HG03520 (cell line): ENCODE data around the gene NELFA.

Experiments used
- ATAC-seq: cut with Tn5 transposase; IDR thresholded peaks from one replicate; pipeline ENCODE4 v1.9.1; 2021; ENCODE audit warnings: mild to moderate bottlenecking, moderate library complexity; ENCODE audit not compliant: unreplicated experiment

Gene NELFA

DNA sequence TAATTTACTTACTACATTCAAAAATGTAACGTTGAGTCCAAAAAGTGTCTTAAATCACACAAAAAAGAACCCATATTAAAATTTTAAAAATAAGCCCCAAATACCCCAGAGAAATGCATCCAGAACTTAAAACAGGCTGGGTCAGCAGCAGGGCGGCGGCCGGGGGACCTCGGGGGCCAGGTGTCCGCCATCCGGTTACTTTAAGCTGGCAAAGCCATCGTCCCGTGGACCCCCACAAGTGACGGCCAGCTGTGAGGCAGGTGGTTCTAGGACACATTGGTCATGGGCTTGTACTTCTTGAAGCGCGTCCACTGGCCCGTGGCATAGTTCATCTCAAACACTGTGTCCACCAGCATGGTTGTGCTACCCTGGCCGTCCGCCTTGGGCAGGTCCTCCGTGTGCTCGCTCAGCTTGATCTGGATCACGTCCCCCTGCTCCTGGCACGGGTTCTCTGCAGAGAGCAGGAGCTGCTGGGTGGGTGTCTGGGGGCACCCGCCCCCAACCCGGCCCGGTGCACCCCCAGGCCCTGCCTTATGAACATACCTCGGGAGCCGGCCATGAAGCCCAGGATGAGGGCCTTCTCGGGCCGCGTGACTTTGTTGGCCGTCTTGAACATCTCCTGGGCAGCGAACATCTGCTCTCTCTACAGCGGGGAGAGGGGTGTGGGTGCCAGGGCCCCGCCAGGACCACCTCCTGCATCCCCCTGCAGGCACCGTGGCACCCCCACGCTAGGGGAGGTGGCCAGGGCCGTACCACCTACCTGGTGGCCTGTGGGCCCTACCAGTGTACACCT, 25.5 kb downstream of the NELFA start:
- no peak for ATAC-seq

DNA sequence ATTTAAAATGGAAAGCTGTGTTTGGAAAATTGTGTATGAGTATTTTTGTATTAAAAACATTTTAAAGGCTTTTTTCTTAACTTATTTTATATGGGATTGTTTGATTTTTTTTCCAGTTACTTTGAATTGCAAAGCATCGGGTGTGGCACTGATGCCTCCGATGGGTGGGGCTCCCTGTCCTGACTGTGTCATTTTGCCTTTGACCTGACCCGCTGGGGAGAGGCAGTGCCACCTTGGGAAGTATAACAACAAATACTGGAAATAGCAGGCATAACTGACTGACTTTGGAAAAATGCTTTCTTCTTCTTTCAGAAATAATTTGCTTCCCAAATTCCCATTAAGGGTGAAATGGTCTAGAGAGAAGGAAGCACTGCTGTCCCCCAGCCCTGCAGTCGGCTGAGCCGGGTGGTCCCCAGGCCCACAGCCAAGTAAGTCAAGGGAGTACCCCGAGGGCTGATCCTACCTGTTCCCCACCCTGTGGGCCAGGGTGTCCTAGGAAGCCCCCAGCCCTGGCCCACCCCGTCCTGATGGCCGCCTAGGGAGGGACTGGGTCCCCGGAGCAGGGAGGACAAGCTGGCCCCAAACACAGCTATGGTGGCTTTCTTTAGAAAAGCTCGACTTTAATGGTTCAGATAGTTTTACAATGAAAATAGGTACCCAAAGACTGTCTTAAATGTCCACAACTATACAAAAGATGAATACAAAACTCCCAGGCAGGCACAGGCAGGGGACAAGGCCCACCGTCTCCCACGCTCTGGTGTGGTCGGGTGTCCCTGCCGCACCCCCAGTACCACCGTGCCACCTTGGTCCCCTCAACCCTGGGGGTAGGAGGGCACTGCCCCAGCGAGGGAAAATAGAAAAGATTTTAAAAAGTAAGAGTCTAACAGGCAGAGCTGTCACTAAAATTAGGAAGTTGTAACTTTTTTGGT, 26.4 kb downstream of the NELFA start:
- no peak for ATAC-seq

GRCh38 chr4:1981251-1982058, 27.3 kb downstream of the NELFA start:
- ATAC-seq = no peak

DNA sequence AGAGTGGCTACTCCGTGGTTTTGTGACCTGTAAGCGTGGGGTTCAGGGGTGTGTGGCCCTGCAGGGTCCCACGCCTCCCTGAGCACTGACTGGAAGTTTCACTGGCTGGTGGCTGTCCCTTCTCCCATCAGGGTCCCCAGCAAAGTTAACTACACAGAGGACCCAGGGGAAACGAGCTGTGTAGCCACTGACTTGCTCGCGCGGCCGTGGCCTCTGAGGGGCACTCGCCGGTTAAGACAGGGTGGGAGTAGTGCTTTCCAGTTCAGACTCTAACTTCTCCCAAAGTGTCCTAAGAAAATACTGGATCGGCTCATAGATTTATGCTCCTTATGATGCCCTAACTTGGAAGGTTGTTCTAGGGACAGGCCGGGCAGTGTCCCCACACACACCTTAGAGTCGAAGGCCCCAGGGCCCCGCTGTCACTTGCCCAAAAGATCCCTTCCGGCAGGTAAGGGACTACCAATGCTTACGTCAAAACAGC, 28.2 kb downstream of the NELFA start:
- ATAC-seq = no peak

DNA sequence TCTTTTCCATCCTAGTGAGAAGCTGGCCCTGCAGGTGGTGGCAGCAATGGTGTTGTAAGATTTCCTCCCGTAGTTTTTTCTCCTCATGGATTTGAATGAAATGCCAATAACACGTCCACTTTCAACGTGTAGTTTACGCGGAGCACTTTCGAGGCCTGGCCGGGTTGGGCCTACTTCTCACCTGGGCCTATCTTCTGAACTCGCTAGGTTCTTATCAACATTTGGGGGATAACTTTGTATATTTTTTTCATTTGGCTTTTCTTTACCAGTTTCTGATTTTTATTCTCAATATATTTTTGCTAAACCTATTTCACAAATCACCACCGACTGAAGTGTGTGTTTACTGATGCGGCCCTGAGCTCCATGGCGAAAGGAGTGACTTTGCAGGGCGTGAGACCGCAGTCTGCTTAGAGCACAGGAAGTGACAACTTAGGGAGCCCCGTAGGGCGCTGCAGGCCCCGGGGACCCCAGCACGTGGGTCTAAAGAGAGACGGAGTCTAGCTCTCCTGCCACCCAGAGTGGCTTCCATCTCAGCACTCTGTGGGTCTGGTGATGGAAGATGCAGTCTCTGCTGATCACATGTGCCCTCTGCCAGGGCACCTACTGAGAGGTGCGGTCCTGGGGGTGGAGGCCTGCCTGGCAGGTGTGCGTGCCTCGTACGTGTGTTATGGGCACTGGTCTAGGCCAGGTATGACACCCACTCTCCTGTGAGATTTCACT, 29.1 kb downstream of the NELFA start:
- no peak for ATAC-seq

DNA sequence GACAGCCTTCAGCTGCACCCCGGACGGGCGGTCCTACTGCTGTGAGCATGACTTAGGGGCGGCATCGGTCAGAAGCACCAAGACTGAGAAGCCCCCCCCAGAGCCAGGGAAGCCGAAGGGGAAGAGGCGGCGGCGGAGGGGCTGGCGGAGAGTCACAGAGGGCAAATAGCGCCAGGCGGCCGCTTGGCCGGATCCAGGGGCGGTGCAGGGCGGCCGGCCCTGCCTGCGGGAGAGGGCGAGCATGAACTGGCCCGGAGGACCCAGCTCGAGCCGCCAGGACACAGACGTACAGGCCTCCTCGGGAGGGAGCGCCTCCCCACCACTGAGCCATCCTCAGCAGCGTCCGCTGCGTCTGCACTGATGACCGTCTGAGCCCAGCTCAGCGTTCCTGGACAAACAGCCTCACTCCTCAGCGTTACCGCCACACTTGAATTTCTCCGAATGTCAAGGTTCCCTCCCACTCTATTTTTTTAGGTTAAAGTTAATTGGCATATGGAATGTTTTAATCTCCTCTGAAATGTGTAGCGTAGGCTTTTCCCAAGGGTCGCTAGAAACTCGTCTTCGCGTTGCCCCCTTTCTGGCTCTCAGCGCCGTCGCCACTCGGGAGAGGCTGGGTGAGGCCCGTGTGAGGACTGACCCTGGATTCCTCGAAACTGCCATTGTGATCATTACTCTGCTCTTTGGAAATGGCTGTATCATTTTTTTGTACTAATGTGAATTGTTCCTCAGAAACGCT, 29.9 kb downstream of the NELFA start:
- no peak for ATAC-seq

GRCh38 chr4:1978226-1978625, 30.5 kb downstream of the NELFA start:
- ATAC-seq = no peak

DNA sequence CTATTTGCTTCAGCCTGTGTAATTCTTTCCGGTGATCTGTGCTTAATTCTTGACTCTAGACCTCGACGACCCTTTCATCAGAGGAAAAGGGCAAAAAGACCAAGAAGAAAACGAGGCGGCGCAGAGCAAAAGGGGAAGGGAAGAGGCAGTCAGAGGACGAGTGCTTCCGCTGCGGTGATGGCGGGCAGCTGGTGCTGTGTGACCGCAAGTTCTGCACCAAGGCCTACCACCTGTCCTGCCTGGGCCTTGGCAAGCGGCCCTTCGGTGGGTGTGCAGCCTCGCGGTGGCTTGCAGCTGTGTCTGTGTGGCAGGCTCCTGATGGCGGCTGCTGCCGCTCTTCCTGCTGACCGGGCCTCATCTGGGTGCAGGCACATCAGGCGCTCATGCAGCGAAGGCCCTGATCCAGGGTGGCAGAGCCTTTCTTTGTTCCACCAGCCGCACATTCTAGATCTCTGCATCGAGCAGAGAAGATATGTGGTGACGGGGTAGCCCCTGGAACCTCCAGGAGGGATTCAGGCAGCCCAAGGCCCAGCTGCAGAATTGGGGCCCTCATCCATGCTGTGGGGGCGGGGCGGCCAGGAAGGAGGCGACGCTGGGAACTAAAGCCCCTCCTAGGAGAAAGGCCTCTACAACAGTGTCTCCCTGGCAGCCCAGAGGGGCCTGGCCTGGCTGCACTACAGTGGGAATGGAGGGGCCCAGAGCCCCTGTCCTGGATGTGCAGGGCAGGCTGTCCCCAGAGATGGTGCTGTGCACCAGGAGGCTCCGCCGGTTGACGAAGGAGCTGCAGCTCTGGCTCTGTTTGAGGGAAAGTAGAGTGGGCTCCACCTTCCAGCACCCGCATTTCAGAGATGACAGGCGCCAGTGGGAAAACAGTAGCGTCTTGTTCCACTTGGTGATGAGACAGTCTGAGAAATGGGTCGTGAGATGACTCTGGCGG, 32.1 kb downstream of the NELFA start:
- ATAC-seq = no peak

GRCh38 chr4:1975880-1976279, 32.9 kb downstream of the NELFA start:
- no peak for ATAC-seq

- no peak for ATAC-seq
These were observed 33.4 kb downstream of the NELFA start for GRCh38 chr4:1975391-1975801.

GRCh38 chr4:1974840-1975239, 33.9 kb downstream of the NELFA start:
- no peak for ATAC-seq

- no peak for ATAC-seq
These were observed 35.1 kb downstream of the NELFA start for GRCh38 chr4:1973661-1974060.

GRCh38 chr4:1973218-1973617, 35.6 kb downstream of the NELFA start:
- no peak for ATAC-seq

DNA sequence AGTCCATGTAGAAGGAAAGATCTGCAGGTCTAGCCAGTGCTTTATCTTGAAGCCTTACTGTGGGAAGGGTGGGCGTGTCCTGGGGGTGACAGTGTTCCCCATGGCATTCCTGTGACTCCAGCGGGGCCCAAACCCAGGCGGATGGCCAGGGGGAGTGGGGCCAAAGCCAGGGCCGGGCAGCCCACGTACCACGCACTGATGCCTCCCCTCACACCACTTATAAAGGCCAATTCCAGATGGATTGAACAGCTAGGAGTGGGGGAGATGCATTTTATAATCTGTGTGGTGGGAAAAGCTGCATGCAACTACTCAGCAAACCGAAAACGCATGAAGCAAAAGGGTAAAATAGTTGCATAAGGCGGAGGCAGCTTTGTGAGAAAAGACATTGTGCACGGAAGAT, 36.4 kb downstream of the NELFA start:
- ATAC-seq = no peak

DNA sequence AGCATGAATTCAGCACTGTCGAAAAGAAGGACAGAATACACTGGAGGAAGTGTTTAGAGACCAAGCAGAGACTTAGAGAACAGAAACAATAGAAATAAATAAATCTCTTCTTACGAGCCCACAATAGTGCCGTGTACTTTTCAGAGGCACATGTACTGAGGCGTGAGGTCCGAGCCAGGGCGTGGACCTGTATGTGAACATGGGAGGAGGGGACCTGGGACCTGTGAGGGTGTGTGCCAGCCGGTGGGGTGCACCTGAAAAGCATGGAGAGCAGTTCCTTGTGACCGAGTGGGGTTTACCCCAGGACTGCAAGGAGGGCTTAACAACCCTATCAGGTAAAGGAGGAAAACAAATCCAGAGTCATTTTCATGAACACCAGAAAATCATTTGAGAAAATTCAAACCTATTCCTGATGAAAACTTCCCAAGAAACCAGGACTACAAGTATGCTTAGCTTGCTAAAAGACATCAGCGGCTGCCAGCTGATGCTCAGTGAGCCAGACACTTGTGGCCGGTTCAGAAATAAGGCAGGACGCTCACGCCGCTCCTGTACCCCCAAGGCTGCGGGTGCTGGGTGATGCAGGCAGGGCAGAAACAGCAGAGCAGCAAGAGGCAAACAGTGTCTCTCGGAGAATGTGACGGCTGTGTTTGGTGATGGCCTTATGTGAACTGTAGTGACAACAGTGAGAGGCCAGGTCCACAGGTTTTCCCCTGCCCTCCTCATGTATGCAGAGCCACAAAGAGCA, 37.1 kb downstream of the NELFA start:
- ATAC-seq = no peak

GRCh38 chr4:1970926-1971325, 37.8 kb downstream of the NELFA start:
- ATAC-seq = no peak

GRCh38 chr4:1969928-1970723, 38.6 kb downstream of the NELFA start:
- ATAC-seq = no peak
